HCT116 (cell line): ENCODE measurements around the gene TBC1D2. TPM values are rescaled to one million over a fixed set of nuclear protein-coding genes. Genes with fewer than 3 reads are reported as not detected.

Experiments
- ATAC-seq: fragments of 200-7000 bp; cut with Tn5 transposase; 2 replicates; pipeline ENCODE4 v1.9.1; 2020; ENCODE audit warnings: mild to moderate bottlenecking, moderate library complexity
- BruUV-seq: library from RNA; stranded (reverse); fragments of 400-500 nt; replicated peaks from 2 replicates; lab custom pipeline; 2021; lab: Mats Ljungman, UMichigan
- CTCF ChIA-PET: fragments of 300-600 bp; sonication (Branson Sonifier 250); formaldehyde crosslinking; loops from one replicate; lab custom pipeline; 2021; ENCODE audit warnings: antibody characterized with exemption; lab: Charles Lee
- POLR2A ChIA-PET: fragments of 300-600, 350-600 bp; sonication (Branson Sonifier 250); formaldehyde crosslinking; loops from one replicate; lab custom pipeline; 2021; ENCODE audit warnings: antibody characterized with exemption; lab: Charles Lee
- RAD21 ChIA-PET, 2 experiments: fragments of 300-600 bp; sonication (Branson Sonifier 250); formaldehyde crosslinking; loops; one replicate each; lab custom pipeline; 2023; ENCODE audit warnings: low total read pairs in 2 of 2; ENCODE audit not compliant: uncharacterized antibody in 2 of 2, unreplicated experiment in 2 of 2, low non-redundant PET in 1 of 2; lab: Charles Lee
- DNase-seq: peaks from one replicate; pipeline ENCODE4 v3.0.0-alpha.2; 2010; ENCODE audit warnings: low read depth, low spot score
- H2AFZ ChIP-seq: fragments of 200-600 bp; shearing (Covaris generic), sonication (generic); 2 replicates; pipeline ENCODE4 v1.6.1; 2017; ENCODE audit warnings: low read depth, mixed run types, mixed read lengths, antibody characterized with exemption, low read length; ENCODE audit not compliant: poor library complexity, severe bottlenecking
- H3K27ac ChIP-seq: 2 replicates; pipeline ENCODE4 v1.5.1; 2012; ENCODE audit warnings: low read depth, low read length
- H3K27me3 ChIP-seq: fragments of 200-600 bp; sonication (generic); 2 replicates; pipeline ENCODE4 v1.6.1; 2016; ENCODE audit warnings: mixed run types, low read length, mixed read lengths; ENCODE audit not compliant: insufficient read depth
- H3K36me3 ChIP-seq, 2 experiments: fragments of 200-500 bp in 1 of 2; fragments of 200-600 bp in 1 of 2; sonication (Bioruptor generic) in 1 of 2; sonication (generic) in 1 of 2; 2 replicates each; pipeline versions ENCODE4 v1.5.1 to v1.6.1; 2014 to 2016; ENCODE audit warnings: low read length in 2 of 2, inconsistent platforms in 1 of 2, mixed read lengths in 1 of 2, mixed run types in 1 of 2; ENCODE audit not compliant: insufficient read depth in 2 of 2, control insufficient read depth in 1 of 2
- H3K4me1 ChIP-seq, 2 experiments: fragments of 200-600 bp in 1 of 2; sonication (generic) in 1 of 2; 2 replicates each; pipeline versions ENCODE4 v1.5.1 to v1.6.1; 2012 to 2017; ENCODE audit warnings: low read length in 2 of 2, inconsistent platforms in 1 of 2, mild to moderate bottlenecking in 1 of 2, mixed read lengths in 1 of 2, mixed run types in 1 of 2, moderate library complexity in 1 of 2; ENCODE audit not compliant: insufficient read depth in 2 of 2, control insufficient read depth in 1 of 2
- H3K4me2 ChIP-seq: fragments of 200-600 bp; sonication (generic); 2 replicates; pipeline ENCODE4 v1.6.1; 2017; ENCODE audit warnings: mixed run types, low read length, mixed read lengths
- H3K4me3 ChIP-seq, 2 experiments: fragments of 200-600 bp in 1 of 2; sonication (generic) in 1 of 2; replicated peaks in 1 of 2; 2 replicates each; pipeline ENCODE4 v1.5.1; 2011 to 2016; ENCODE audit warnings: low read length in 2 of 2, control low read depth in 1 of 2, low read depth in 1 of 2, mild to moderate bottlenecking in 1 of 2, mixed read lengths in 1 of 2, mixed run types in 1 of 2
- H3K79me2 ChIP-seq: fragments of 200-600 bp; sonication (generic); 2 replicates; pipeline ENCODE4 v1.6.1; 2017; ENCODE audit warnings: mild to moderate bottlenecking, mixed run types, low read length, moderate library complexity, mixed read lengths; ENCODE audit not compliant: insufficient read depth
- H3K9ac ChIP-seq: fragments of 200-600 bp; sonication (generic); 2 replicates; pipeline ENCODE4 v1.6.1; 2016; ENCODE audit warnings: low read length, mixed read lengths
- H3K9me2 ChIP-seq: fragments of 200-600 bp; sonication (generic), shearing (Covaris generic); 2 replicates; pipeline ENCODE4 v1.6.1; 2017; ENCODE audit warnings: mixed run types, mild to moderate bottlenecking, moderate library complexity; ENCODE audit not compliant: insufficient read depth
- H3K9me3 ChIP-seq, 2 experiments: fragments of 200-500 bp in 1 of 2; fragments of 200-600 bp in 1 of 2; sonication (Bioruptor generic) in 1 of 2; sonication (generic) in 1 of 2; 2 replicates each; pipeline ENCODE4 v1.6.1; 2014 to 2017; ENCODE audit warnings: low read length in 2 of 2, mixed read lengths in 2 of 2, inconsistent platforms in 1 of 2, low read depth in 1 of 2, mild to moderate bottlenecking in 1 of 2, mixed run types in 1 of 2, moderate library complexity in 1 of 2; ENCODE audit not compliant: control insufficient read depth in 1 of 2, insufficient read depth in 1 of 2
- H4K20me1 ChIP-seq: fragments of 200-600 bp; sonication (generic), shearing (Covaris generic); 2 replicates; pipeline ENCODE4 v1.6.1; 2017; ENCODE audit warnings: mixed run types, mild to moderate bottlenecking, moderate library complexity; ENCODE audit not compliant: insufficient read depth
- CBX3 ChIP-seq: IDR thresholded peaks from 2 replicates; pipeline ENCODE4 v1.6.1; 2012; ENCODE audit warnings: low read depth
- CEBPB ChIP-seq: IDR thresholded peaks from 2 replicates; pipeline ENCODE4 v1.6.1; 2012; ENCODE audit warnings: low read depth
- EGR1 ChIP-seq: IDR thresholded peaks from 2 replicates; pipeline ENCODE4 v1.6.1; 2012; ENCODE audit warnings: low read depth
- ELF1 ChIP-seq: IDR thresholded peaks from 2 replicates; pipeline ENCODE4 v1.6.1; 2012; ENCODE audit warnings: low read depth, borderline replicate concordance
- EZH2 ChIP-seq: fragments of 200-600 bp; sonication (generic); IDR thresholded peaks from 2 replicates; pipeline ENCODE4 v1.6.1; 2017; ENCODE audit warnings: antibody characterized with exemption, mixed run types
- EZH2phosphoT487 ChIP-seq: fragments of 200-600 bp; IDR thresholded peaks from 2 replicates; pipeline ENCODE4 v1.6.1; 2018; ENCODE audit warnings: antibody characterized with exemption, borderline replicate concordance
- FOSL1 ChIP-seq: IDR thresholded peaks from 2 replicates; pipeline ENCODE4 v1.6.1; 2012; ENCODE audit warnings: low read depth
- POLR2A ChIP-seq: IDR thresholded peaks from 2 replicates; pipeline ENCODE4 v1.7.0; 2011; ENCODE audit warnings: borderline replicate concordance; ENCODE audit not compliant: insufficient read depth, insufficient read length; ENCODE audit errors: extremely low read depth
- POLR2AphosphoS5 ChIP-seq: IDR thresholded peaks from 2 replicates; pipeline ENCODE4 v1.6.1; 2011; ENCODE audit warnings: mild to moderate bottlenecking, low read depth, low read length, moderate library complexity
- SIN3A ChIP-seq: IDR thresholded peaks from 2 replicates; pipeline ENCODE4 v1.6.1; 2012; ENCODE audit warnings: low read depth
- SP1 ChIP-seq: IDR thresholded peaks from 2 replicates; pipeline ENCODE4 v1.6.1; 2012; ENCODE audit warnings: low read depth
- SRF ChIP-seq: IDR thresholded peaks from 2 replicates; pipeline ENCODE4 v1.6.1; 2012; ENCODE audit warnings: low read depth
- YY1 ChIP-seq: IDR thresholded peaks from 2 replicates; pipeline ENCODE4 v1.6.1; 2011; ENCODE audit warnings: low read length, low read depth, moderate library complexity, mild to moderate bottlenecking; ENCODE audit not compliant: insufficient replicate concordance; ENCODE audit errors: extremely low read depth
- ZNF274 ChIP-seq: fragments of 200-500 bp; sonication (Bioruptor generic); IDR thresholded peaks from 2 replicates; pipeline ENCODE4 v1.6.1; 2014; ENCODE audit warnings: mild to moderate bottlenecking, low read depth, low read length, inconsistent platforms
- intact Hi-C: fragments of 100-400 bp; cut with micrococcal nuclease; formaldehyde crosslinking; loops from 2 replicates; pipeline ENCODE4 v1.10.0; 2022
- total RNA-seq: library from RNA; stranded (reverse); gene quantifications from one replicate; pipeline ENCODE4 v1.2.1, GENCODE V29; 2021; ENCODE audit not compliant: unreplicated experiment
- TF ChIP-seq, protein P1 (sequence below): IDR thresholded peaks from 2 replicates; pipeline ENCODE4 v1.6.1; 2012
- TF ChIP-seq, protein P2 (sequence below): IDR thresholded peaks from 2 replicates; pipeline ENCODE4 v1.6.1; 2012
- TF ChIP-seq, protein P3 (sequence below), 3 experiments: fragments of 200-600 bp in 1 of 3; sonication (generic) in 1 of 3; IDR thresholded peaks in 2 of 3; conservative IDR thresholded peaks in 1 of 3; 2 replicates each; pipeline ENCODE4 v1.5.1; 2012 to 2017; ENCODE audit warnings: low read depth in 2 of 3, low read length in 2 of 3, antibody characterized with exemption in 1 of 3, borderline replicate concordance in 1 of 3, control low read depth in 1 of 3, mild to moderate bottlenecking in 1 of 3, mixed read lengths in 1 of 3, mixed run types in 1 of 3, moderate library complexity in 1 of 3; ENCODE audit not compliant: insufficient read depth in 1 of 3
- TF ChIP-seq, protein P4 (sequence below): IDR thresholded peaks from 2 replicates; pipeline ENCODE4 v1.6.1; 2012; ENCODE audit warnings: low read depth

The TBC1D2 gene
- total RNA-seq, 1 experiment from 2014 or later = 9.8 TPM

DNA sequence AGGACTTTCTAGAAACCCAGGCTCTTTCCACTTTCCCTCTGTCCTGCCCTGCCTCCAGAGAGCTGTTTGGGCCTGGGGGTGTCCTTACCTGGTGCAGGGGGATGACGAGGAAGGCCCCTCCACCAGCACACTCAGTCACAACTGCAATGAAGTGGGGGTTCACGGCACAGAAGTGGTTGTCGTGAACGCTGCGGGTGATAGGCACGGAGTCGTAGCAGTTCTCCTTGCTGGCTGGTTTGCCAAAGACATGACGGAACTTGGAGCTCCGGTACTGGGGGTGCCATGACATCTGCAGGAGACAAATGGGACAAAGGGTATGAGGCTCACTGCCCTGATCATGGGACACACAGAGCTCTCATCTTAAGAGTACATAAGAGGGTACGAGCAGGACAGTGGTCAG, 98.1 kb downstream of the TBC1D2 start:
- Histone ChIP-seq H3K4me3 (no peak overlapping the region), H4K20me1 (no peaks in the 10 kb centered on the region), H3K4me2 (no peak overlapping the region), H3K9me3 (no peaks in the 10 kb centered on the region), H3K79me2 (no peaks in the 10 kb centered on the region), H3K9me2 (no peaks in the 10 kb centered on the region), H3K9ac (no peak overlapping the region), H3K4me1 (no peaks in the 10 kb centered on the region), H3K36me3 (no peaks in the 10 kb centered on the region), H3K27ac (no peak overlapping the region), H3K27me3 (no peaks in the 10 kb centered on the region), H2AFZ (no peak overlapping the region)
- no TSS peak for BruUV-seq
- ChIA-PET CTCF (no interaction called here), RAD21 (no interaction called here), POLR2A (no interaction called here)
- no peak for TF ChIP-seq SRF
- no peak for TF ChIP-seq EZH2phosphoT487
- ATAC-seq = no peak
- intact Hi-C loops = no loop called here
- DNase-seq = no peak

DNA sequence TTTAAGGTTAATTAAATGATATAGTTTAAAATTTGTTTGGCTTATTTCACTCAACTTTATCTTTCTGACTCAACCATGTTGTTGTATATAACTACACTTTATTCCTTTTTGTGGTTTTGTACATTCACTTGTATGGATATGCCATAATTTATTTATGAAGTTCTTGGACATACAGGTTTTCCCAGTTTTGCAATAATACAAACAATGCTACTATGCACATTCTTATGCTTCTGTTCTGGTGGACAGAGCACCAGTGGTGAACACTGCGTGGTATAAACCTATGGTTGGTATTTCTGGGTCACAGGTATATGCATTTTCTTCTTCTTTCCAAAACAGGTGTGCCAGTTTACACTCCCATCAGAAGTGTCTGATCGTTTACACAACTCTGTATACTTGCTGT, 100.8 kb downstream of the TBC1D2 start:
- H4K20me1 ChIP-seq = no peaks in the 10 kb centered on the region
- no peaks in the 10 kb centered on the region for H3K9me3 ChIP-seq
- H3K9me2 ChIP-seq = no peaks in the 10 kb centered on the region
- no peak overlapping the region for H2AFZ ChIP-seq
- no peak overlapping the region for H3K4me2 ChIP-seq
- ATAC-seq = no peak
- H3K4me3 ChIP-seq = no peak overlapping the region
- CTCF ChIA-PET = interaction anchor here (0.6 kb wide), 1 partner anchor 1419 kb away, joined by 3 read pairs; no protein-coding TSS in a partner anchor
- no peaks in the 10 kb centered on the region for H3K79me2 ChIP-seq
- TF ChIP-seq CBX3 (no peak), POLR2AphosphoS5 (no peak), EZH2 (no peak), FOSL1 (no peak), SIN3A (no peak), EGR1 (no peak), SRF (no peak), SP1 (no peak), ZNF274 (no peak), ELF1 (no peak), YY1 (no peak), CEBPB (no peak), POLR2A (no peak)
- TF ChIP-seq, protein P1, sequence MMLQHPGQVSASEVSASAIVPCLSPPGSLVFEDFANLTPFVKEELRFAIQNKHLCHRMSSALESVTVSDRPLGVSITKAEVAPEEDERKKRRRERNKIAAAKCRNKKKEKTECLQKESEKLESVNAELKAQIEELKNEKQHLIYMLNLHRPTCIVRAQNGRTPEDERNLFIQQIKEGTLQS = no peak
- TF ChIP-seq, protein P2, sequence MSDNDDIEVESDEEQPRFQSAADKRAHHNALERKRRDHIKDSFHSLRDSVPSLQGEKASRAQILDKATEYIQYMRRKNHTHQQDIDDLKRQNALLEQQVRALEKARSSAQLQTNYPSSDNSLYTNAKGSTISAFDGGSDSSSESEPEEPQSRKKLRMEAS = no peak
- TF ChIP-seq, protein P3, sequence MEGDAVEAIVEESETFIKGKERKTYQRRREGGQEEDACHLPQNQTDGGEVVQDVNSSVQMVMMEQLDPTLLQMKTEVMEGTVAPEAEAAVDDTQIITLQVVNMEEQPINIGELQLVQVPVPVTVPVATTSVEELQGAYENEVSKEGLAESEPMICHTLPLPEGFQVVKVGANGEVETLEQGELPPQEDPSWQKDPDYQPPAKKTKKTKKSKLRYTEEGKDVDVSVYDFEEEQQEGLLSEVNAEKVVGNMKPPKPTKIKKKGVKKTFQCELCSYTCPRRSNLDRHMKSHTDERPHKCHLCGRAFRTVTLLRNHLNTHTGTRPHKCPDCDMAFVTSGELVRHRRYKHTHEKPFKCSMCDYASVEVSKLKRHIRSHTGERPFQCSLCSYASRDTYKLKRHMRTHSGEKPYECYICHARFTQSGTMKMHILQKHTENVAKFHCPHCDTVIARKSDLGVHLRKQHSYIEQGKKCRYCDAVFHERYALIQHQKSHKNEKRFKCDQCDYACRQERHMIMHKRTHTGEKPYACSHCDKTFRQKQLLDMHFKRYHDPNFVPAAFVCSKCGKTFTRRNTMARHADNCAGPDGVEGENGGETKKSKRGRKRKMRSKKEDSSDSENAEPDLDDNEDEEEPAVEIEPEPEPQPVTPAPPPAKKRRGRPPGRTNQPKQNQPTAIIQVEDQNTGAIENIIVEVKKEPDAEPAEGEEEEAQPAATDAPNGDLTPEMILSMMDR (IDR thresholded peaks at IDR 0.05 in 2 of 3, conservative IDR thresholded peaks at IDR 0.05 in 1 of 3; ENCODE audit: borderline replicate concordance in 1 of 3, insufficient read depth in 1 of 3, low read depth in 2 of 3, low read length in 2 of 3) = no peak
- TF ChIP-seq, protein P4, sequence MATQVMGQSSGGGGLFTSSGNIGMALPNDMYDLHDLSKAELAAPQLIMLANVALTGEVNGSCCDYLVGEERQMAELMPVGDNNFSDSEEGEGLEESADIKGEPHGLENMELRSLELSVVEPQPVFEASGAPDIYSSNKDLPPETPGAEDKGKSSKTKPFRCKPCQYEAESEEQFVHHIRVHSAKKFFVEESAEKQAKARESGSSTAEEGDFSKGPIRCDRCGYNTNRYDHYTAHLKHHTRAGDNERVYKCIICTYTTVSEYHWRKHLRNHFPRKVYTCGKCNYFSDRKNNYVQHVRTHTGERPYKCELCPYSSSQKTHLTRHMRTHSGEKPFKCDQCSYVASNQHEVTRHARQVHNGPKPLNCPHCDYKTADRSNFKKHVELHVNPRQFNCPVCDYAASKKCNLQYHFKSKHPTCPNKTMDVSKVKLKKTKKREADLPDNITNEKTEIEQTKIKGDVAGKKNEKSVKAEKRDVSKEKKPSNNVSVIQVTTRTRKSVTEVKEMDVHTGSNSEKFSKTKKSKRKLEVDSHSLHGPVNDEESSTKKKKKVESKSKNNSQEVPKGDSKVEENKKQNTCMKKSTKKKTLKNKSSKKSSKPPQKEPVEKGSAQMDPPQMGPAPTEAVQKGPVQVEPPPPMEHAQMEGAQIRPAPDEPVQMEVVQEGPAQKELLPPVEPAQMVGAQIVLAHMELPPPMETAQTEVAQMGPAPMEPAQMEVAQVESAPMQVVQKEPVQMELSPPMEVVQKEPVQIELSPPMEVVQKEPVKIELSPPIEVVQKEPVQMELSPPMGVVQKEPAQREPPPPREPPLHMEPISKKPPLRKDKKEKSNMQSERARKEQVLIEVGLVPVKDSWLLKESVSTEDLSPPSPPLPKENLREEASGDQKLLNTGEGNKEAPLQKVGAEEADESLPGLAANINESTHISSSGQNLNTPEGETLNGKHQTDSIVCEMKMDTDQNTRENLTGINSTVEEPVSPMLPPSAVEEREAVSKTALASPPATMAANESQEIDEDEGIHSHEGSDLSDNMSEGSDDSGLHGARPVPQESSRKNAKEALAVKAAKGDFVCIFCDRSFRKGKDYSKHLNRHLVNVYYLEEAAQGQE = no peak
- TF ChIP-seq, all 23 proteins: peak for 0
- Histone ChIP-seq H3K27me3 (no peaks in the 10 kb centered on the region), H3K9ac (no peak overlapping the region), H3K4me1 (no peaks in the 10 kb centered on the region), H3K36me3 (no peaks in the 10 kb centered on the region), H3K27ac (no peak overlapping the region)
- RAD21 ChIA-PET = no interaction called here
- POLR2A ChIA-PET = no interaction called here
- no peak for DNase-seq
- no TSS peak for BruUV-seq
- intact Hi-C loops = no loop called here
